GM21381 (cell line): ENCODE data around the gene TCF4.

Experiments
- ATAC-seq: cut with Tn5 transposase; IDR thresholded peaks from one replicate; pipeline ENCODE4 v1.9.1; 2021; ENCODE audit warnings: mild to moderate bottlenecking, moderate library complexity; ENCODE audit not compliant: unreplicated experiment

TCF4 gene

GRCh38 chr18:55336438-55337100 is 251.4 kb downstream of the TCF4 start:
- no peak for ATAC-seq

GRCh38 chr18:55334875-55335274 is 253.1 kb downstream of the TCF4 start:
- ATAC-seq, result no peak

GRCh38 chr18:55331301-55331700 is 256.7 kb downstream of the TCF4 start:
- ATAC-seq, result no peak

GRCh38 chr18:55328301-55328700 is 259.7 kb downstream of the TCF4 start:
- ATAC-seq, result peak; percentile 49

GRCh38 chr18:55327454-55327853 is 260.5 kb downstream of the TCF4 start:
- no peak for ATAC-seq

GRCh38 chr18:55326134-55326533 is 261.9 kb downstream of the TCF4 start:
- no peak for ATAC-seq

GRCh38 chr18:55324166-55324565 is 263.8 kb downstream of the TCF4 start:
- ATAC-seq, result no peak

- no peak for ATAC-seq
Observed at GRCh38 chr18:55323051-55323994, 264.7 kb downstream of the TCF4 start.

GRCh38 chr18:55322178-55322735 is 265.7 kb downstream of the TCF4 start:
- peak; percentile 45 for ATAC-seq

GRCh38 chr18:55321265-55322177 is 266.5 kb downstream of the TCF4 start:
- ATAC-seq, result peak; percentile 65

GRCh38 chr18:55320424-55321264 is 267.3 kb downstream of the TCF4 start:
- ATAC-seq, result no peak

GRCh38 chr18:55319459-55320193 is 268.4 kb downstream of the TCF4 start:
- ATAC-seq, result no peak

- ATAC-seq, result no peak
Observed at GRCh38 chr18:55318951-55319441, 269.0 kb downstream of the TCF4 start.

- ATAC-seq, result no peak
Observed at GRCh38 chr18:55317864-55318263, 270.1 kb downstream of the TCF4 start.

- no peak for ATAC-seq
Observed at GRCh38 chr18:55317324-55317723, 270.7 kb downstream of the TCF4 start.

GRCh38 chr18:55316486-55317184 is 271.4 kb downstream of the TCF4 start:
- ATAC-seq, result no peak

- ATAC-seq, result no peak
Observed at GRCh38 chr18:55314615-55315237, 273.3 kb downstream of the TCF4 start.

GRCh38 chr18:55314031-55314430 is 274.0 kb downstream of the TCF4 start:
- ATAC-seq, result no peak
